NCI-H2029 (cell line): ENCODE results near the gene RUBCN.
"Not testable (repeated sequence)": the region's sequence is repeated elsewhere in the genome, so short reads cannot be mapped to it uniquely, and the experiment has no call there.

ENCODE experiments used
- DNase-seq: peaks from one replicate; lab custom pipeline; 2025; lab: John Stamatoyannopoulos, UW

RUBCN gene

DNA sequence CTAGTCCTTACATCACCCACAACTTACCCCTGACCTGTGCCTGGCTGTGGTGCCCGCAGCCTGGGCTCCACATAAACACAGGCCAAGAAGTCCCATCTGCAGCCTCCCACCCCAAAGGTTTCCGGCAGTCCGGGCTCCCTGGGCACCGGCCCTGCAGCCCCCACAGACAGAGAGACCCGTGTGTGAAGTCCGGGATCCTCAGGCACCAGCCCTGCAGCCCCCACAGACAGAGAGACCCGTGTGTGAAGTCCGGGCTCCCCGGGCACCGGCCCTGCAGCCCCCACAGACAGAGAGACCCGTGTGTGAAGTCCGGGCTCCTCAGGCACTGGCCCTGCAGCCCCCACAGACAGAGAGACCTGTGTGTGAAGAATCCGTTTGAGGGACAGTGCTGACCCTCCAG lies 78.0 kb downstream of the RUBCN start:
- DNase-seq: not testable (repeated sequence)

- DNase-seq: not testable (repeated sequence)
Measured at GRCh38 chr3:197657541-197658292, 79.0 kb downstream of the RUBCN start.

- not testable (repeated sequence) for DNase-seq
Measured at GRCh38 chr3:197656960-197657359, 79.7 kb downstream of the RUBCN start.

DNA sequence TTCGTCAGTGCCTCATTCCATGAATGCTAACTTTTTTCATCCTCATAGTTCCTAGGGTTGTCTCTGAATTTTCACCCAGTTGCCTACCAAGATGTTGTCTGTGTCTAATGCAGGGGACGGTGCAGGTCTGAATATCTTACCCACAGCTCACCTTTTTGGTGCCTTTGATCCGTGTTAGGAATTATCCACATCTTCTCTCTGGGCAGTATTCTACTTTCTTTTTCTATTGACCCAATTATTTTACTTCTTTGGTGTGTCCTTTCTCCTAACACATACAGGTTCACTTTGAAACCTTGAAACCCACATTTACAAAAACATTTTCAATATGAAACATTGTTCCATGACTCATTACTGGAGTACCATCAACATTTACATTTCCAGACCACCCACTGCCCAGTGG lies 80.6 kb downstream of the RUBCN start:
- not testable (repeated sequence) for DNase-seq

- not testable (repeated sequence) for DNase-seq
Measured at GRCh38 chr3:197654998-197655330, 81.7 kb downstream of the RUBCN start.

- not testable (repeated sequence) for DNase-seq
Measured at GRCh38 chr3:197654090-197654997, 82.4 kb downstream of the RUBCN start.

DNA sequence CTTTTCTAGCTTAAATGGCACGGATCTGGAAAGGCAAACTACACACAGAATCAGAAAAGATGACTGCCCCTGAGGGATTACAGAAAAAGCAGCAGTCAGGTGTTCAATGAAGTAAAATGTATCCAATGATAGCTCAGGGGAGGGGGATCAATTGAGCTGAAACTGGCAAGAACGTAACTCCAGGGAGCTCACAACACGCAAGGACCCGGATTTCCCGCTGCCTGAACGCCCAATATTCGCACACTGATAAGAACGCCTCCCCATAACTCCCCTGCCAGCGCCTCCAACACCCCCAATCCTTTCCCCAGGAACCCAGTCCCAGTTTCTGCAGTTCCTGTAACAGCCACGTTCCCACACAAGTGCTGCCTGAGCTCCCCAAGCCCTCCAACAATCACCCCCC lies 83.8 kb downstream of the RUBCN start:
- DNase-seq: not testable (repeated sequence)

DNA sequence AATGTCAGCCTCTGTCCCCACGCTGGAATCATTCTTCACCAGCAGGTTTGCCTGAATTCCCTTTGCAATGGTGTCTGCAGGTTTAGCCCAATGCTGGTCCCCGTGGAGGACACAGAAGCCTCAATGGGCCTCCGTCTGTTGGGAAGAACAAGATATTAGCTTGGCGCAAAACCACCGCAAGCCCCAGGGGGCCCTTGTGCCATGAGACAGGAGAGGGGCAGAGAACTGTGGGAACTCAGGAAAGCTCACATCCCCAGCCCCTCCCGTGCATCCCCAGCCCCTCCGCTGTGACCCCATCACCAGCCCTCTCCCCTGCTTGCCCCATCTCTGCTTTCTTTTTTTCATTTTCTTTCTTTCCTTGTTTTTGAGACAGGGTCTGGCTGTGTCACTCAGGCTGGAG lies 89.1 kb downstream of the RUBCN start:
- DNase-seq: not testable (repeated sequence)

DNA sequence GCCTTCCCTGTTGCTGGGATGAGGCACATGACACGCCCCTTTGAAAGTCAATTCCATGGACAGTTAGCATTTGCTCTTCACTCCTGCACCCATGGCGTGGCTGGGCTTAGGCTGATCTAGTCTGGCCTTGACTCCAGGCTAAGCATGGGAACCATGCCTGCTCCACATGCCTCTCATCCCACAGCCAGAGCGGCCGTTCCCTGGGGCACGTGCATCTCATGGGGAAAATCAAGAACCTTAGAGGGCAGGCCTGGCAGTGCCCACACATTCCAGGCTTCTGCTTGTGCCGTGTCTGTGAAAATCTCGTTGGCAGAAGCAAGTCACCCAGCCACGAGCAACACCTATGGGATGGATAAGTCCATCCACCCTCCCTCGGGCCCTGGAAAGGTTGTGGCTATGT lies 89.5 kb downstream of the RUBCN start:
- not testable (repeated sequence) for DNase-seq

- not testable (repeated sequence) for DNase-seq
Measured at GRCh38 chr3:197646294-197646693, 90.4 kb downstream of the RUBCN start.

DNA sequence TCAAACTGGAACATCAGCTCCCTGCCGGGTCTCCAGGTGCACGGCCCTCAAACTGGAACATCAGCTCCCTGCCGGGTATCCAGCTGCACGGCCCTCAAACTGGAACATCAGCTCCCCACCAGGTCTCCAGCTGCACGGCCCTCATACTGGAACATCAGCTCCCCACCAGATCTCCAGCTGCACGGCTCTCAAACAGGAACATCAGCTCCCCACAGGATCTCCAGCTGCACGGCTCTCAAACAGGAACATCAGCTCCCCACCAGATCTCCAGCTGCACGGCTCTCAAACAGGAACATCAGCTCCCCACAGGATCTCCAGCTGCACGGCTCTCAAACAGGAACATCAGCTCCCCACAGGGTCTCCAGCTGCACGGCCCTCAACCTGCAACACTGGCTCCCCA lies 99.1 kb downstream of the RUBCN start:
- not testable (repeated sequence) for DNase-seq

- DNase-seq: not testable (repeated sequence)
Measured at GRCh38 chr3:197631989-197632388, 104.7 kb downstream of the RUBCN start.

DNA sequence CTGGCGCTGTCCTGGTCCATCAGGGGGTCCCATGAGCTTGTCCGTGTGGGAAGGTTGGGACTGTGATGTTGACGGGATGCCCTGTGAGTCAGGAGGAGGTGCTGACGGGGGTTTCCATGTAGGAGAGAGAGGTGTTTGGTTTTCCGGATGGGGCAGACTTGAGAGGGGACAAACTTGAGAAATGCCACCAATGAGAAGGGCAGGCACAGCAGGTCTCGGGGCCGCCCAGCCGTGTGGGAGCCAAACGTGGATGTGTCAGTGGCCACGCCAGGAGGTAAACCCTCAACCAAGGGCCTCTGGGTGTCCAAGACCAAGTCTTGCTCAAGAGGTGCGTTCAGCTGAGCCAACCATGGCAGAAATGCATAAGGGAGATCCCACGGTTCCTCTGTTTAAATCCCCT lies 105.9 kb downstream of the RUBCN start:
- not testable (repeated sequence) for DNase-seq

- DNase-seq: not testable (repeated sequence)
Measured at GRCh38 chr3:197629286-197629685, 107.4 kb downstream of the RUBCN start.

- DNase-seq: not testable (repeated sequence)
Measured at GRCh38 chr3:197627772-197628523, 108.8 kb downstream of the RUBCN start.

- DNase-seq: not testable (repeated sequence)
Measured at GRCh38 chr3:197627158-197627771, 109.4 kb downstream of the RUBCN start.

DNA sequence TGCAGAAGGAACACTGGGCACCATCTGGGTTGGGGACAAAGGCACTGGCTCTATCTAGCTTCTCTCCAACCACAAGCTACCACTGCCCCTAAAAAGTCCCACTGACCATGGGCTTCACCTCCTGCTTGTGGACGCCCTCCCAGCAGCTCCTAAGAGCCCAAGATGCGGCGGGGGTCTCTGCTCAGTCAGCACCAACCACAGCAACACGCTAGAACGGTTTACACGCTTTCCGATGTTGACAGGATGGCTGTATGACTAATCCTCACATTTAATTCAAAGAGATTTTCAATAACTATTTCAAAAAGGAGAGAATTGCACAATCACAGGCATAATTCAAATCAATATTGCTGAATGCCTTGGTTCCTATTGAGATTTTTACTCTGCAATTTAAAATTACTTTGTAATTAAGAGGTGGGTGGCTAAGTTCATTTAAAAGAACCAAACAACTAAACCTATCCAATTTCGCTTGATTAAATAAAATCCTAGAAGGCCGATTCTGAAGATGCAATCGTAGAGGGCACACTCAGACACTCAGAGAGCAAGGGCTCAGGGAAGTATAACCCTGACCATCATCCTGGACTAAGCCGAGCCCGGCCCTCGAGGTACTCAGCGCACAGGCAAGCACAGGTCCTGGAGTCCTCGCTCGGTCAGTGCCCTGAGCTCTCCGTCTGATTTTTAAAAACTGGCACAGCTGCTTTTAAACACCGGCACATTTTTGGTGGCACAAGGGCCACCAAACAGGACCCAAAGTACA lies 110.1 kb downstream of the RUBCN start:
- not testable (repeated sequence) for DNase-seq

DNA sequence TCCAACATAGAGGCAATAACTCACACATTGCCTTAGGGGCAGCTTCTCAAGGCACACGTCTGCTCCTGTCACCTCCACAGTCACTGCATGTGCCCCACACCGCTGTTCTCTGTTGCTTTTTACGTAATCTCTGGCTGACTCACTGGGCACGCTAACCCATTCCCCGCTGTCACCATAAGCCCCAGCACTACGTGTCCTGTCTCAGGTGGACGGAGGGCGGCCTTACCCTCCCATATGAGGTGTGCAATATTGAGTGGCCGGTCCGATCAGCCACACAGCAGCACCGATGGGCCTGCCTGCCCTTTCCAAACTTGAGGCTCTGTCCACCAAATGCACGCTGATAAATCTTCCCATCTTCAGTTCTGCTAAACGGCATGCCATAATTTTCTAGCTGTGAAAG lies 115.2 kb downstream of the RUBCN start:
- not testable (repeated sequence) for DNase-seq
